ENCODE measurements around the gene YBX2. TPM values are rescaled to one million over a fixed set of nuclear protein-coding genes. Genes with fewer than 3 reads are reported as not detected.

The YBX2 gene
- total RNA-seq, 2 donors from 2014 or later: 0.26 to 1.3 TPM

DNA sequence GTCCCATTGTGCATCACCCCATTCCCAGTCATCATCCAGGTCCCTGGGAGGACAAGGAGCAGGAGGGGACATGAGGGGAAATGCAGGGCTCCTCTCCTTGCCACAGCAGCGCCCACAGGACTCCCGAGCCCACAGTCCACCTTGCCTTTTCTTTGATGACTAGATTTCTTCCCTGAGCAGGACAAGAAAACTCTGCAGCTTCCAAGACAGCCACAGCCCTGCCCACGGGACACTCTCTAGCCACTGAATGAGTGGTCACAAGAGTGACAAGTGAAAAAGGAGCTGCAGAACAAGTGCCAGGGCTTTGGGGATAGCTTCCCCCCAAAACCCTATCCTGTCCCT is 30.0 kb upstream of the YBX2 start:
- H3K36me3 ChIP-seq (replicated peaks in 1 of 2; ENCODE audit: insufficient read depth in 1 of 2, low read depth in 2 of 2): peaks cover 0 to 23% of the 10 kb centered on the region in 2 donors
- H3K4me3 ChIP-seq: no peak overlapping the region
- no peak overlapping the region for H3K27ac ChIP-seq
- DNase-seq (no peak), ATAC-seq (no peak)
- TF ChIP-seq POLR2A (IDR thresholded peaks at IDR 0.05): no peak
- TF ChIP-seq, protein P1, sequence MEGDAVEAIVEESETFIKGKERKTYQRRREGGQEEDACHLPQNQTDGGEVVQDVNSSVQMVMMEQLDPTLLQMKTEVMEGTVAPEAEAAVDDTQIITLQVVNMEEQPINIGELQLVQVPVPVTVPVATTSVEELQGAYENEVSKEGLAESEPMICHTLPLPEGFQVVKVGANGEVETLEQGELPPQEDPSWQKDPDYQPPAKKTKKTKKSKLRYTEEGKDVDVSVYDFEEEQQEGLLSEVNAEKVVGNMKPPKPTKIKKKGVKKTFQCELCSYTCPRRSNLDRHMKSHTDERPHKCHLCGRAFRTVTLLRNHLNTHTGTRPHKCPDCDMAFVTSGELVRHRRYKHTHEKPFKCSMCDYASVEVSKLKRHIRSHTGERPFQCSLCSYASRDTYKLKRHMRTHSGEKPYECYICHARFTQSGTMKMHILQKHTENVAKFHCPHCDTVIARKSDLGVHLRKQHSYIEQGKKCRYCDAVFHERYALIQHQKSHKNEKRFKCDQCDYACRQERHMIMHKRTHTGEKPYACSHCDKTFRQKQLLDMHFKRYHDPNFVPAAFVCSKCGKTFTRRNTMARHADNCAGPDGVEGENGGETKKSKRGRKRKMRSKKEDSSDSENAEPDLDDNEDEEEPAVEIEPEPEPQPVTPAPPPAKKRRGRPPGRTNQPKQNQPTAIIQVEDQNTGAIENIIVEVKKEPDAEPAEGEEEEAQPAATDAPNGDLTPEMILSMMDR (IDR thresholded peaks at IDR 0.05): no peak
- H3K27me3 ChIP-seq: no peaks in the 10 kb centered on the region
- H3K4me1 ChIP-seq: peaks cover 14% of the 10 kb centered on the region
- WGBS, 2 donors: 85 to 93% methylated on average over 3 of the region's 3 CpGs
- intact Hi-C loops (cut with DNase I): no loop called here
- no peaks in the 10 kb centered on the region for H3K9me3 ChIP-seq

DNA sequence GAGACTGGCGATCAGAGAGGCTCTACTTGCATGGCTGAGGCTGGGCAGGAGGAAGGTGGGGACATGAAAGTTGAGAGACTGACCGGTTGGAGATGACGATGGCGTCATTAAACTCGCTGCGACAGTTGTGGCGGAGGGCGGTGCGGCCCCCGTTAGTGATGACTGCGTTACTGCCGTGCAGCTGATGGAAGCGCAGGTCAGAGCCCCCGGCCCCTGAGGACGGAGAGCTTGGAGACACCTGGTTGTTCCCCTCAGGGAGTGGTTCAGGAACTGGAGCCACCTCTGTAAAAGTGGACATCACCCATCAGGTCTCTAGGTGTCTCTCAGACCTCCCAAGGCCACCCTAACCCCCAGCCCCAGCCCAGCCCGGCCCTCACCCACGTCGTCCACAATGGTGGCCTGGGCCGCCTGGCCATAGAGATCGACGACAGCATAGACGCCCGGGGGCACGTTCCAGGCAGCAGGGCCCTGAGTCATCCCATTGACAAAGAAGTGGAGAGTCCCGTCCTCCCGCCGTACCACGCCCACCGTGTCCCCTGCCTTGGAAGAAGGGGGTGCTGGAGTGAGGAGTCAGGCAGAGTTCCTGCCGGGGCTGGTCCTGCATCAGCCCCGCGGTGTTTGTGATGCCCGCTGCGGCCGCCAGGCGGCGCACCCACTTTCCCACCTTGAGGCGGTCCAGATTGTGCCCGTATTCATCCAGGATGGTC is 29.4 kb upstream of the YBX2 start:
- H3K9me3 ChIP-seq: no peaks in the 10 kb centered on the region
- H3K36me3 ChIP-seq (replicated peaks in 1 of 2; ENCODE audit: insufficient read depth in 1 of 2, low read depth in 2 of 2): peaks cover 0 to 23% of the 10 kb centered on the region in 2 donors
- ATAC-seq (no peak), DNase-seq (peak in 3 of 4 donors; percentile 45 to 70 (median 60))
- no peak overlapping the region for H3K4me3 ChIP-seq
- peaks cover 14% of the 10 kb centered on the region for H3K4me1 ChIP-seq
- no peak overlapping the region for H3K27ac ChIP-seq
- H3K27me3 ChIP-seq: no peaks in the 10 kb centered on the region
- intact Hi-C loops (cut with DNase I): no loop called here
- TF ChIP-seq, protein P1 (IDR thresholded peaks at IDR 0.05): peak; percentile 42 to 71 (median 64)
- TF ChIP-seq POLR2A (IDR thresholded peaks at IDR 0.05): no peak
- 68 to 91% methylated on average over 25 to 39 of the region's 39 CpGs for WGBS, 2 donors

DNA sequence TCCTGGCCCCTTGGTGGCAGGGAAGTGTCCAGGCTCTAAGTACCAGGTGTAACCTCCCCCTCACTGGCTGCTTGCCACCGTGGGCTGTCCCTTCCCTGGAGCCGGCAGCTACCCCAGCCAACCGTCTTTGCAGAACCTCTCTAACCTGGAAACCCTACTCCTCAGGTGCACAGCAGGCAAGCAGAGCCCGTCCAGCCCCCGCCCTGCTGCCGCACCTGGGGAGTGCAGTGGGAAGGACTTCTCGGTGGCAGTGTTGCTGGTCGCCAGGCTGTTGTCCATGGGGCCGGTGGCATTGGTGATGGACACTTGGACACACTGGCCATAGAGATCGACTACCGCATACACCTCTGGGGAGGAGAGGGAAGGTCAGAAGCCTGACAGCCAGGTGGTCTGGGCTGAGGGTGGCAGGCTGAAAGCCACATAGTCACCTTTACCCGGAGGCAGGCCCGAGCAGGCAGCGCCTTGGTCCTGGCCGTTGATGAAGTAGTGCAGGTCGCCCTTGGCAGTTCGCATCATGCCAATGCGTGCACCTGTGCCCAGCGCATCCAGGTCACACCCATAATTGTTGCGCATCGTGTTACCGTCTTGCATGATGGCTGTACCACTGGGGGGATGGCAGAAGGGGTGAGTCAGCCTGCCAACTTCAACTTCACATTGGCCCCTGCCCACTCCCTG is 28.2 kb upstream of the YBX2 start:
- WGBS, 2 donors: 85 to 92% methylated on average over 7 to 21 of the region's 22 CpGs
- H3K27me3 ChIP-seq: no peaks in the 10 kb centered on the region
- no peak for DNase-seq

GRCh38 chr17:7321466-7321865 is 27.0 kb upstream of the YBX2 start:
- WGBS, 2 donors: 91% methylated on average over 15 of the region's 15 CpGs
- Histone ChIP-seq H3K27ac (no peak overlapping the region), H3K36me3 (replicated peaks in 1 of 2; ENCODE audit: insufficient read depth in 1 of 2, low read depth in 2 of 2) (peaks cover 0 to 31% of the 10 kb centered on the region in 2 donors), H3K27me3 (no peaks in the 10 kb centered on the region), H3K4me3 (no peak overlapping the region), H3K4me1 (no peaks in the 10 kb centered on the region), H3K9me3 (no peaks in the 10 kb centered on the region)
- DNase-seq: no peak
- TF ChIP-seq, protein P1 (IDR thresholded peaks at IDR 0.05): no peak
- TF ChIP-seq POLR2A (IDR thresholded peaks at IDR 0.05): no peak
- intact Hi-C loops (cut with DNase I): no loop called here
- ATAC-seq: no peak

More for the DNA sequence above, 28.2 kb upstream of the YBX2 start:
- TF ChIP-seq, protein P1 (IDR thresholded peaks at IDR 0.05): no peak
- TF ChIP-seq POLR2A (IDR thresholded peaks at IDR 0.05): no peak
- ATAC-seq: no peak
- Histone ChIP-seq H3K36me3 (replicated peaks in 1 of 2; ENCODE audit: insufficient read depth in 1 of 2, low read depth in 2 of 2) (peaks cover 0 to 31% of the 10 kb centered on the region in 2 donors), H3K4me1 (peaks cover 2% of the 10 kb centered on the region), H3K27ac (no peak overlapping the region), H3K9me3 (no peaks in the 10 kb centered on the region), H3K4me3 (no peak overlapping the region)
- intact Hi-C loops (cut with DNase I): no loop called here

Data from body of pancreas (tissue), 4 donors.